Measurements from ENCODE around the gene RUNX2.
A peak's percentile ranks its signal among the peaks of the same experiment; 100 is the strongest.

The RUNX2 gene

DNA sequence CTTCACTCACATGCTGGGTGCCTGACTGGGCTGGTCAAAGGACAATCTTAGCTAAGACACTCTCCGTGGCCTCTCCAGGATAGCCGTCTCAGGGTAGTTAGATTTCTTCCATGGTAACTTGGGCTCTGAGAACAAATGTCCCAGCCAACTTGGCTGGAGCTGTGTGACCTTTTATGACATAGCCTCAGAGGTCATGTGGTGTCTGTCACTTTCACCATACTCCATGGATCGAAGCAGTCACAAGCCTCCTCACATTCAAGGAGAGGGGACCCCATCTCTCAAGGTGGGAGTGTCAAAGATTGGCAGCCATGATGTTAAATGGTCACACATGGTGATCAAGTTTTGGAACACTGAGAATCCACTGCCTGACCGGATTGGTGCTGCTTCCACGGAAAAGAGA lies 240.5 kb downstream of the RUNX2 start:
- H3K27ac ChIP-seq: peak overlapping the region; percentile 80
- no peak for DNase-seq (ENCODE audit: low read depth, low spot score)

DNA sequence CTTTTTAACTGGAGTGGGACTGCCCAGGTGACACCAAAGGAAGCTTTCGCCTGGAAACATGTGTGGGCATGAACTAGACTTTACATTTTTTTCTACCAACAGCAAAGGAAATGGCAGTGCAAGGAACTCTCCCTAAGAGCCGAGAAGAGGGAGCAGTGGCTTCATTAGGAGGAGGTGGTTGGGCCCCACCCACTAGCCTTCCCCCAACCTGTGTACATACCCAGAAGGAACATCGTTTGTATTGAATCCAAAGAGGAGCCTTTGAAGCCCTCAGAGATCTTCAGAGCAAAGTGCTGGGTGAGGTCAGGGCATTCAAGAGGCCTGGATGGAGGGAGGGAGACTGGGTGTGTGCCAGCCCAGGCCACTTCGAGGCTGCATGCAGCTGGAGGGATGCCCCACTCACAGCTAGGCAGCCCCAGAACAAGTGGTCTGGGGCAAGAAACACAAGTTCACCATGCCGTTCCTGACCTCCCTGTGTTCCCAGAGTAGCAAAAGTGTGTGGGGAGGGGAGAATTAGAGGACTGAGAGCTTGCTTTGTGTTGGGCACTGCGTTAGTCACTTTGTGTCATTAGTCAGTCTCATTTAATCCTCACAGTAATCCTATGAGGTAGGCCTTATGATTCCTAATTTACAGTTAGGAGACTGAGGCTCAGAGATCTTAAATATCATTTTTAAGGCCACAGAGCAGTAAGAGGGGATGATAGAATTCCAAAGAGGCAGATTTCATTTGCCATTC lies 241.2 kb downstream of the RUNX2 start:
- DNase-seq (ENCODE audit: low read depth, low spot score): no peak
- H3K27ac ChIP-seq: peak overlapping the region; percentile 80

DNA sequence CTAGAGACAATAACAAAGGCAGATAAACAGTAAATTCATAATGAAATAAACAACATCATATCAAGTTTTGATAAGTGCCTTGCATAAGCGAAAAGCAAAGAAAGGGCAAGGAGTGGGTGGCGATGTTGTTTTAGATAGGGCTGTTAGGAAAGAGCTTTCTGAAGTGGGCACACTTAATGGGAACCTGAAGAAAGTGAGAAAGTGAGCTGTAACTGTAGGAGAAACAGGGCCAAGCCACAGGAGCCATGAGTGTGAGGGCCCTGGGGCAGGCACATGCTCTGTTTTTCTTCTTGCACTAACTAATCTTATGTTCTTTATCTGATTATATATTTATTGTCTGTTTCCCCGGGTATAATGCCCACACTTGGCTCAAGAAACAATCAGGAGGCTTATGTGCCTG lies 243.0 kb downstream of the RUNX2 start:
- no peak overlapping the region for H3K27ac ChIP-seq
- DNase-seq (ENCODE audit: low read depth, low spot score): no peak

DNA sequence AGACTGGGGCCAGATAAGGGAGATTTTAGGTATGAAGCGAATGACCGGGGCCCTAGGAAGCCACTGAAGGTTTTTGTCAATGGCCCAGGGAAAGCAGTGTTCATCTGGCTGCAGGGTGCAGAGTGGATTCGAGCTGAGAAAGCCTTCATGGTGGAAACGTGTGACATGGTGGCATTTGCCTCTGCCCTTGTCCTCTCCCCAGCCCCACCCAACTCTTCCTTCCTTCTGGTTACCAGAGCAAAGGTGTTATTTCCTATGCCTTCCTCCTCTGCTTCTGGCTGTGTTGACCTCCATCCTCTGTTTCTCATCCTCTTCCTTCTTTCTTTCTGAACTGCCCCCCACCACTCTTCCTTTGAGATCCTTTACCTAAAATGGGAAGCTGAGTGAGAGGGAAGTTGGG lies 244.7 kb downstream of the RUNX2 start:
- no peak for DNase-seq (ENCODE audit: low read depth, low spot score)
- no peak overlapping the region for H3K27ac ChIP-seq

DNA sequence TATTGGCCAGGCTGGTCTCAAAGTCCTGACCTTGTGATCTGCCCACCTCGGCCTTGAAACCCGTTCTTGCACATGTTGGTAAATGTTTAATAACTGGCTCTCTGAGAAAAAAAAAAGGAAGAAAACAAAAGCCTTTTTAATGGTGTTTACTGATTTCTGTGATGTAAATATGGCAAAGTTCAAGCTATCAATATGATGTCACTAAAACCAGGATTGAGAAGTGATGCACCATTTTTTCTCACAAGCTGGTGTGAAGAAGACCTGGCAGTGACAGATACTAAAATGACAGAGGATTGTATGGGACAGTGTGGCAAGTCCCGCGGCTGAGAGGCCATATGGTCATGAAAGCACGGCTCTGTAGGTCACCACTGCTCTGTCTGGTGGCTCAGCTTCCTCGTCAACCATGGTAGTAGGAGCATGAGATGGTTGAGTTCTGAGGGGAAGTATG lies 245.9 kb downstream of the RUNX2 start:
- peak overlapping the region; percentile 46 for H3K27ac ChIP-seq

DNA sequence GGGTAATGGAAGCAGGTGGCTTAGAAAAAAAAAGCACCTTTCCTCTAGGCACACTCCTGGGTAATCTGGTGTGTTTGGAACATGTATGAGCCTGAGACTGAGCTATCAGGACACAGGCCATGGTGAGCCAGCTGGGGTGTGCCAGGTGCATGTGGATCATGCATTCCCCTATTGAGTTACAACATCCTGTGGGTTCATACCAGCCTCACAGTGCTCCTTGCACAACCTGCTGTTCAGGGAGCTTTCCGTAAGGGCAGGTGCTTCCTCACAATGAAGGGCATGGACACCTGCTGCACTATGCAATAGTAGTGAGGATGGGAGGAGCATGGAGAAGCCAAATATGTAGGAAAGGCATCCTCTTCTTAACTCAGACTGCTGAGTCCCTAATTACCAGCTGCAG lies 246.8 kb downstream of the RUNX2 start:
- peak overlapping the region; percentile 46 for H3K27ac ChIP-seq
- DNase-seq (ENCODE audit: low read depth, low spot score): peak; percentile 88

More for the DNA sequence above, 245.9 kb downstream of the RUNX2 start:
- DNase-seq (ENCODE audit: low read depth, low spot score): no peak

DNA sequence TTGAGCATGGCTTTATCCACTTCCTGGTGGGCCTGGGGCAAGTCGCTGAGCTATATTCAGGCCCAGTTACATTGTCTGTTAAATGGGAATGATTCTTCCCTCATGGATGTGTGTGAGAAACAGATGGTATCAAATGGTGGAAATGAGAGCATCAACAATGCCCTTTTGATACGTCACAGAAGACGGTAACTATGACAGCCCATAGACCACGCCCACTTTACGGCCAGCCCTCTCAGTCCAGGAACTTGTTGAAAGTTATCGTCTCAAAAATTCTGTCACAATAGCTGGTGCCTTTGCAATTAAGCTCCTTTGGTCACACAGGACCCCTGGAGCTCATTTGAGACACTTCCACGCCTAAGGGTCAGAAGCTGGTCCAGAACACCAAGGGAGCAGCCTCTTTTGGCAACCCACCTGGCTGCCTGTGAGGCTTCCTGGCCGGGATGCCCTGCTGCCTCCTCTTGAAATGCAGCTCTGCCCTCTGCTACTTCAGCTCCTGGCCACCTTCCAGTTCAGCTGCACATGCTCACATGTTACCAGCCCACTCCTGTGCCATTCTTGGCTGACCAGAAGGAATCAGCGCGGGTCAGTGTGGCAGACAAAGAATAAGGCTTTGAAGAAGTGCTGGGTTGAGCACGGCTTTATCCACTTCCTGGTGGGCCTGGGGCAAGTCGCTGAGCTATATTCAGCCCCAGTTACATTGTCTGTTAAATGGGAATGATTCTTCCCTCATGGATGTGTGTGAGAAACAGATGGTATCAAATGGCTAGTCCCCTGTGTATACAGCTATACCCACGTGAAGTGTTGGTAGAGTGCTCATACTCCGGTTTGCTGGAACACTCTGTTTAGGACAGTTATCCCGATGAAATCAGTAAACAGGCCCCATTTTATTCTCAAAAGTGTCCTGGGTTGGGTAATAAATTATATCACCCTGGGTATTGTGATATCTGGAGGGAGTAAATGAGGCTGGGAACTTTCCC lies 248.8 kb downstream of the RUNX2 start:
- no peak overlapping the region for H3K27ac ChIP-seq
- DNase-seq (ENCODE audit: low read depth, low spot score): no peak

DNA sequence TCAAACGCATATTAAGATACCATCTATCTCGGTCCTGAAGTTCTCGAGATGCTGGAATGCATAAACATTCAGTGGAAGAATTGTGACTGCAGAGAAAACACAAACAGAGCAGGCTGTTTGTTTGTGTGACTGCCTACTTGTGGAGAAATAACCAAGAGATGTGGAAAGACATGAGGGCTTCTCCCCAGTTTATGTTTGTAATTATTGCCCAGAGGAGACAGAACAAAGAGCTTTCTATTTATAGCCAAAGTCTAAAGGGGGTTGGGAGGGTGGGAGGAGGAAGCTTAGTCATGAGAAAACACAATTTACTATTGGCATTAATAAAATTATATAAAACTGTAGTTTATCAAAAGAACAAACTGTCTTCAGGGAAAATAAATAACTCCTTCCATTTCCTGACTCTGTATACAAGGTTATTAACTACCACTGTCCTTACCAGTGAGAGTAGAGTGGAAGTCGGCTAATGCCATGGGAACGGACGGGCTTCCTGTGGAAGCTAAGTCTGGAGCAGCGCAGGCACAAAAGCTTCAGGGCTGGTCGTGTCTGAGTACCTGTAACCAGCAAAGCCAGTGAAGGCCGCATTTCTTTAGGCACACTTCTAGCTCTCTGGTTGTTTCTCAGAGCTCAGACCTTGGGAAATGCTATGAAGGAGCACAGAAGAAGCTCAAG lies 249.8 kb downstream of the RUNX2 start:
- no peak overlapping the region for H3K27ac ChIP-seq
- no peak for DNase-seq (ENCODE audit: low read depth, low spot score)

DNA sequence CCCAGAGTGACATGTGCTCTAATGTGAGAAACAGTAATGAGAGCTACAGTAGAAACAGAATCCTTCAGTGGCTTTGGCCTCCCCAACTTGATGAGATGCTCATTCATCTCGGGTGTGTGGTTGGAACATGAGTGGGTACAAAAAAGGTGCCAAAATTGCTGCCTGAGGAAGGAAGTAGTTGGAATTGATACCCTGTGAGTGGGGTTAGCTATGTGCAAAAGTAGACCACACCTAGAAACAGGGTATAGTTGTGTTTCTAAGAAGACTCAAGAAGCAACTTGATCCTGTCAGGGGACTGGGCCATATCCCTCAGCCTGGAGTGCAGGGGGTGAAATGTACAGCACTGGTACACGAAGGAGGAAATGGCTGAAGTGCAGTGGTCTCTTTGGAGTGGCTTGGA lies 256.0 kb downstream of the RUNX2 start:
- DNase-seq (ENCODE audit: low read depth, low spot score): no peak
- H3K27ac ChIP-seq: no peak overlapping the region

DNA sequence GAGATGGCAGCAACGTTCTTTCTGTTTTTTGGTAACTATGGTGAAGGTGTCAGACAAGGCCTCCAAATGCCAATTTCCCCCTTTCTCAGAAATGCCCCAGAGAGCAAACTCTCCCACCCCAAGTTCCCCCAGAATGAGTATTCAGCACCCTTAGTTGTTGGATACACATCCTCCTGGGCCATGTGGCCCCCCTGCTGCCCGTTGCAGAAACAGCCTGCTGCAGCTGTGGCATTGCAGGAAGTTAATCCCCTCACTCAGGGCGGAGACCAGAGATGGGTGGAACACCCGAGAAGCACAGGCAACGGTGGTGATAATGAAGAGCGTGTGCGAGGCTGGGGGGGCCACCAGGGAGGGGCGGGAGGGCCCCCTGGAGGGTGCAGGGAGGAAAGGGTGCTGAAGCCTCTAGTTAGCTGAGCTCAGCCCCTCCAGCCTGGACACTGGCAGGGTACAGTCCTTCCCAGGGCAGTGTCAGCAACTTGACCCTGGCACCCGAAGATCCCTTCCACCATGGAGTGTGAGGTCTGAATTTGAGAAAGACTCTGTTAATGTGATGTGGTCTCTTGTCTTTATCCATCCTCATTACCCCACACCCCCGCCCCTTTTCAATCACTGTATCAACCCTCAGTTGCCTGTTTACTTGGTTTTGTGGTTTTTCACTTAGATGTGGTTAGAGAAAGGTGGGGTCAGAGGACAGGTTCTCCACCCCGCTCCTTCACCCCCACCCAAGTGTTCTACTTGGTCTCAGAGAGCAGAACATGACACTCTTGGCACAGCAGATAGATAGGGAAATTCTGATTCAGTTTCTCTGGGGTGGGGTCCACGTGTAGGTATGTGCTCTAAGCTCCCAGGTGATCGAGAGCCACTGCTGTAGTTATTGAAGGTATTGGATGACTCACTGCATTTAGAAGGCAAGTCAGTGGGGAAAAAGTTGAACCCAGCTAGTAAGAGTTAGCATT lies 258.4 kb downstream of the RUNX2 start:
- peak overlapping the region; percentile 98 for H3K27ac ChIP-seq
- DNase-seq (ENCODE audit: low read depth, low spot score): peak; percentile 95

DNA sequence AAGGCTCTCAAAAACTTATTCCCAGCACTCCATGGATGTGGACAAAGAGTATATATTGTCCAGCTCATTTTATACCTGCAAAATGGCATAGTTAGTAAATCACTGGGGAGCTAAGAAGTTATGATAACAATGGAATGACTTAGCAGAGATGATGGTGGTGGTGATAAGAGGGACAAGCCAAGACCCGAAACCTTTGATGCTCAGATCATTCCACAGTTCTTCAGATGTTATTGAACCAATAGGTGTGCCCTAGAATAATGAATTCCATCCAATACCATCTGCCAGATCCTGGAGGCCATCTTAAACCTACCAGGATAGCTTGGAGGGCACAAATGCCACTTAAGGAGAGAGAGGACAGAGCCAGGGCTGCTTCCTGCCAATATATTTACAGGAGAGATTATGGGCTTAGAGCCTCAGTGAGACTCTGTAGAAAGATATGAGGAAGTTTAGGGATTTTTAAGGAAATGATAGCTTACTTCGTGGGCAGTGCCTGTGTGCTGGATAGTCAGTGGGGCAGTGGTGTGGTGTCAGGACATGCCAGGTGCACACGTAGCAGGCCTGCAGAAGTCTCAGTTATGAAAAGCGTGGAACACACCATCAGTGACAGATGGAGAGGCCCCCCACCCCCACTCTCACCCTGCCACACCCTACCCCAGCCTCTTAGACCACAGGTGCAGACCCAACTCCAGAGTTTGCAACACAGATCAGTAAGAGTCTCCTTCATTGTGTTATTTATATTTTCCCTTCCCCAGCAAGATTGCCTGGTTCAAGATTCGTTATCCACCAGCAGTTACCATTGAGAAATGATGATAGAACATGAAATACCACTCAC lies 259.3 kb downstream of the RUNX2 start:
- peak; percentile 89 for DNase-seq (ENCODE audit: low read depth, low spot score)
- H3K27ac ChIP-seq: peak overlapping the region; percentile 98

DNA sequence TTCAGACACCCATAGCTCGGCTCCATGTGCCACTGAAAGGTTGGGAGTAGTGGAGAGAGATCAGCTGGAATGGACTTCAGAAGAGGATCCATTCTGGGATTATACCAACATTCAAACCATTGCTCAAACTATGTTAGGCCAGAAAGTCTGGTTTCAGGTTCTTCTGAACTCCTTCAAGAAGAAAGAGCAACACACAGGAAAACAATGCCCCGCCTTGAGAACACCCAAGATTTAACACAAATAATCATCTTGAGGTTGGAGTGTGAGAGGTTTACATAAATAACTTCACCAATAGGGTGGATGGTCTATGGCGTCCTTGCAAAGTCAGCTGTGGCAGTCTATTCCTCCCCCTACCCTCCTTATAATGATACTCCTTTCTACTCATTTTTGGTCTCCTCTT lies 261.2 kb downstream of the RUNX2 start:
- DNase-seq (ENCODE audit: low read depth, low spot score): no peak
- peak overlapping the region; percentile 98 for H3K27ac ChIP-seq

DNA sequence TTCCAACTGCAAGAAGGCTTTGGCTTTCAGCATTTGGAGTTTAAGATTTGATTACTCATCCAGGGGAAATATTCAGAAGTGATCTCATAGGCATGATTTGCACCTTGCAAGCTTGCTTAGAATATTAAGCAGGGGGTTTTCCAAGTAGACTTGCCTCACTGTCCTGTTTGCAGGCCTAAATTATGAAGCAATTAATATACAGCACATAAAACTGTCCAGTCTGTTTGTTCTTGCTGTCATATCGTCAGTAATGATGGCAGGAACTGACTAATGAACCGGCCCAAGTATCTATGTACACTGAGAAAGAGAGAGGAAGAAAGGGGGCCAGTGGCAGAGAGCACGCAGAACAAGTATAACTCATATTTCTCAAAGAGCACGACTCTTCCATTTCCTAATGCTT lies 262.1 kb downstream of the RUNX2 start:
- peak overlapping the region; percentile 98 for H3K27ac ChIP-seq
- peak; percentile 100 for DNase-seq (ENCODE audit: low read depth, low spot score)

DNA sequence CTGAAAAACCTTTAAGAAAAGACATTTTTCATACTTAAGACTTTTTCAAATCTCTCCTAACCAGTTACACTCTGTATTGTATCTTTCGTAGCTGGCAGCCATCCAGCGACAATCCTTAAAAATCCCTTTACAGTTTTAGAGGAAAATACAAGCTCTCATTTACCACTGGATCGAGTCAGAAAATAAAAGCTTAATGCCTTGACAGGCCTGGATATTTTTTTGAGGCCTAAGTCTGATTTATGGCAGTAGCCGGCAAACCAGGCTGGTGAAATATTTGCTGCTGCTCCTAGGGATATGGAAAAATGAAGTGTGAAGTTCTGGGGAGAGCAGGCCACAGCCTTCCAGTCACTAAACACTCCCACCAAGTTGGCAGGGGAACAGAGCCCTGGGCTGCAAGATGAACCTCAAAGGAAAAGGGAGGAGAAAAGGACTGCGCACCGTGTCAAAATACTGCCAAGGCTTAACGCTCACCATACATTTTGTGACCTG lies 262.6 kb downstream of the RUNX2 start:
- H3K27ac ChIP-seq: peak overlapping the region; percentile 98
- no peak for DNase-seq (ENCODE audit: low read depth, low spot score)

DNA sequence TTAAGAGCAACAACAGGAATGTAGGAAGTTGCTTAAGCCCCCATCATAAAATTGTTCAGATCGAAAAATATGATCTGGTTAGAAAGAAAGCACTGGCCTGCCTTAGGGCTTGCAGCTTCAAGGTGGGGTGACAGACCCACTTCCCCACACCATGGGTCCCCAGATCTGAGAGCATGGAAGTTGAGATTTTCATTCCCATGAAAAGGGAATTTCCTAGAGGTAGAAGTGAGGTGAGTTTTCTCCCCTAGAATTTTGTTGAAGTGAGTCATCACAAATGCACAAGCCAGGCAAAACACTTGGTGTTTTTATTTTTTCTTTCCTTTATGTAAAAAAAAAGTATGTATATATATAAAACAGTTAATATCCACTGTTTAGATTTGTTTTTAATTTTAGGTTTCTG lies 263.2 kb downstream of the RUNX2 start:
- H3K27ac ChIP-seq: peak overlapping the region; percentile 98
- DNase-seq (ENCODE audit: low read depth, low spot score): no peak

DNA sequence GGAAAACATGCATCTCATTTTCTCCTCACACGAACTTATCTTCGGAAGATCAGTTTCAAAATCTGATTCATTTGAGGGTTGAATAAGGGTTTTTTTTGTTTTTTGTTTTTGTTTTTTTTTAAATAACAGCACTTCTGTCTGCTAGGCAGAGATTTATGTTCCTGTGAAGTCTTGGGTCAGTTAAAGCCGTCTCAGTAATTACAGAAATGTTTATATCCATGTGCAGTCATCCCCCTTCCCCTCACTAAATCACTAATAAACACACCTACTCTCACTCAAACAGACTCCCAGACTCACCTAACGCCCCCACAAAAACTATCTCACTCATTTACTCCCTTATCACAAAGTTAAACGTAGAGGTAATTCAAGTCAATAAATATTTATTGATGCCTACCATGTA lies 263.8 kb downstream of the RUNX2 start:
- peak overlapping the region; percentile 98 for H3K27ac ChIP-seq
- no peak for DNase-seq (ENCODE audit: low read depth, low spot score)

DNA sequence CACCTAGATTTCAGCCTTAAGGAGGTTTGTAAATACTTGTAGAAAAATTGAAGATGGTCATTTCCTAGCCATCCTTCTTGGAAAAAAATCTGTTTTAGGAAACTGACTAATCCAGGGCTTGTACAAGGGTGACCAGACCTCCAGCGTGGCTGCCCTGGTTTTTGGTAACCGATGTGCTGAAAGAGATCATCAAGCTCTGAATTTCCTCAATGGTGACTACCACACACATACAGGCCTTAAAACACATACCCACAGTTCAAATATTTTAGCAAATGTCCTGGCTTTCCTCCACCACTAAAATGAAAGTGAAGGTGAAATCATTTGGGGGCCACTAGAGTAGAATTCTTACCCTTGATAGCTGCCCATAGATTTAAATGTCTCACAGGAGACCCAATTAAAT lies 264.9 kb downstream of the RUNX2 start:
- no peak overlapping the region for H3K27ac ChIP-seq
- no peak for DNase-seq (ENCODE audit: low read depth, low spot score)

DNA sequence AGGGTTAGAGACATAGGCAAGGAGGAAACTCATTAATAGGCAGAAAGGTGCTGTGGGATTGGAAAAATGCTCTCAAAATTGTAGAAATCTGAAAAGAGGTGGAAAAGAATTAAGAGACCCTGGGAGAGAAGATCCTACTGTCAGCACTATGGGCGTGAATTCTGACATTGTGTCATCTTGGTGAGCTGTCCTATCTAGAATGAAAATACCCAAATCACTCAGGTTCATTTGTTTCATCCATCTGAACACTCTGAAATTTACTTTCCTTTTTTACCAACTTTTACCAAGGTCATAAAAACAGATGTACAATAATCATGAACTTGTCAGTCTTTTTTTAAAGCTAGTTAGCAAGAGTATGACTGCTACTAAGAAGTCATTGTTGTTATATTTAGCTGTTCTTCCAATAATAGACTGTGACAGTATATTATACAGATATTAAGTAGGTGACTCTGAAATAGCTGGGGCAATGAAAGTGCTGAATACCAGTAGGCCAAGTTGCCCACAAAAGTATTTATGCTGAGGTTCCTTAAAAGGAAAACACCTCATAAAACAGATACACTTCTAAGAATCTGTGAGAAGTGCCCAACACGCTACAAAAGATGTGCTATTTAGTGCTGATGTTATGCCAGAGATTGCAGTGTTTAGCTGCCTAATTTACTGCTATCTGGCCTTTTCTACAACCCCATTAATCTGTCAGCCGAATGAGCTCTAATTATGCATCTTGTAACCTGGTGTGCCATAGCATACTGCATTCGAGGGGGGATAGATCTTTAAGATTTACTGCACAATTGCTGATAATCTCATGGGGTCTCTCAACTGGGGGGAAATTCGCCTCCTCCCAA lies 267.1 kb downstream of the RUNX2 start:
- no peak for DNase-seq (ENCODE audit: low read depth, low spot score)
- no peak overlapping the region for H3K27ac ChIP-seq

Measured in epithelial cell of prostate (primary cell).